GM19328 (cell line): ENCODE data around the gene SEMA4C.
"Not testable (repeated sequence)": the region's sequence is repeated elsewhere in the genome, so short reads cannot be mapped to it uniquely, and the experiment has no call there.

Experiments
- ATAC-seq: cut with Tn5 transposase; IDR thresholded peaks from one replicate; pipeline ENCODE4 v1.9.1; 2021; ENCODE audit warnings: mild to moderate bottlenecking, moderate library complexity; ENCODE audit not compliant: unreplicated experiment

The SEMA4C gene

GRCh38 chr2:96897491-96898134 is 27.7 kb upstream of the SEMA4C start:
- ATAC-seq, result no peak

- no peak for ATAC-seq
Observed at GRCh38 chr2:96895746-96896651, 26.1 kb upstream of the SEMA4C start.

- no peak for ATAC-seq
Observed at GRCh38 chr2:96895032-96895745, 25.3 kb upstream of the SEMA4C start.

- ATAC-seq, result no peak
Observed at GRCh38 chr2:96894151-96894531, 24.3 kb upstream of the SEMA4C start.

GRCh38 chr2:96893289-96894150 is 23.6 kb upstream of the SEMA4C start:
- no peak for ATAC-seq

- ATAC-seq, result no peak
Observed at GRCh38 chr2:96891591-96892333, 21.9 kb upstream of the SEMA4C start.

- ATAC-seq, result no peak
Observed at GRCh38 chr2:96890726-96891385, 21.0 kb upstream of the SEMA4C start.

GRCh38 chr2:96890252-96890651 is 20.4 kb upstream of the SEMA4C start:
- no peak for ATAC-seq

GRCh38 chr2:96889502-96889901 is 19.6 kb upstream of the SEMA4C start:
- ATAC-seq, result not testable (repeated sequence)

GRCh38 chr2:96888072-96889011 is 18.5 kb upstream of the SEMA4C start:
- no peak for ATAC-seq

- ATAC-seq, result no peak
Observed at GRCh38 chr2:96887493-96888012, 17.7 kb upstream of the SEMA4C start.

- ATAC-seq, result no peak
Observed at GRCh38 chr2:96885432-96886347, 15.8 kb upstream of the SEMA4C start.

GRCh38 chr2:96884299-96885094 is 14.6 kb upstream of the SEMA4C start:
- no peak for ATAC-seq

GRCh38 chr2:96883306-96883705 is 13.4 kb upstream of the SEMA4C start:
- no peak for ATAC-seq

- no peak for ATAC-seq
Observed at GRCh38 chr2:96882906-96883305, 13.0 kb upstream of the SEMA4C start.

GRCh38 chr2:96882230-96882629 is 12.3 kb upstream of the SEMA4C start:
- ATAC-seq, result no peak
